AG09309 (cell line): ENCODE data around the gene ZSCAN16.
A peak's percentile ranks its signal among the peaks of the same experiment; 100 is the strongest.
"Not testable (repeated sequence)": the region's sequence is repeated elsewhere in the genome, so short reads cannot be mapped to it uniquely, and the experiment has no call there.

Experiments used
- DNase-seq: peaks from one replicate; pipeline ENCODE4 v3.0.0-alpha.2; 2010; ENCODE audit warnings: low read depth
- H3K4me3 ChIP-seq: 2 replicates; pipeline ENCODE4 v1.5.1; 2011; ENCODE audit warnings: mild to moderate bottlenecking, low read depth, low read length, moderate library complexity; ENCODE audit not compliant: control insufficient read depth
- CTCF ChIP-seq: IDR thresholded peaks from 2 replicates; pipeline ENCODE4 v1.5.1; 2011; ENCODE audit warnings: mild to moderate bottlenecking, low read depth, low read length, inconsistent platforms; ENCODE audit not compliant: insufficient read depth, control insufficient read depth; ENCODE audit errors: missing control alignments

ZSCAN16 gene

GRCh38 chr6:28111964-28112363 is 12.4 kb upstream of the ZSCAN16 start:
- no peak for TF ChIP-seq CTCF
- DNase-seq = no peak
- H3K4me3 ChIP-seq = no peak overlapping the region

GRCh38 chr6:28115799-28116198 is 8.6 kb upstream of the ZSCAN16 start:
- no peak for DNase-seq
- TF ChIP-seq CTCF = no peak
- H3K4me3 ChIP-seq = no peak overlapping the region

- DNase-seq = no peak
Observed at GRCh38 chr6:28117386-28118050, 6.9 kb upstream of the ZSCAN16 start.

GRCh38 chr6:28118217-28118616 is 6.2 kb upstream of the ZSCAN16 start:
- DNase-seq = no peak
- no peak for TF ChIP-seq CTCF
- no peak overlapping the region for H3K4me3 ChIP-seq

More at GRCh38 chr6:28117386-28118050, 6.9 kb upstream of the ZSCAN16 start:
- no peak for TF ChIP-seq CTCF
- H3K4me3 ChIP-seq = no peak overlapping the region

- no peak for TF ChIP-seq CTCF
- no peak for DNase-seq
- H3K4me3 ChIP-seq = no peak overlapping the region
Observed at GRCh38 chr6:28121876-28122275, 2.5 kb upstream of the ZSCAN16 start.

GRCh38 chr6:28122283-28122682 is 2.1 kb upstream of the ZSCAN16 start:
- DNase-seq, H3K4me3 ChIP-seq: not testable (repeated sequence)

- no peak for DNase-seq
- TF ChIP-seq CTCF = no peak
- H3K4me3 ChIP-seq = peak overlapping the region; percentile 59
Observed at GRCh38 chr6:28124971-28125353, 553 bp downstream of the ZSCAN16 start.
